Tibial artery (tissue), 4 donors: ENCODE results near the gene GRID2.
"Not testable (repeated sequence)": the region's sequence is repeated elsewhere in the genome, so short reads cannot be mapped to it uniquely, and the experiment has no call there.

ENCODE experiments used
- DNase-seq, 2 donors: peaks; one replicate each; pipeline ENCODE4 v3.0.0-alpha.2; 2019
- H3K27ac ChIP-seq, 2 donors: fragments of 200-600 bp; sonication (generic) in 1 of 2; 1 replicate in 1 of 2; 2 replicates in 1 of 2; pipeline ENCODE4 v1.5.1; 2018 to 2019; ENCODE audit warnings: mild to moderate bottlenecking in 1 of 2
- H3K27me3 ChIP-seq, 2 donors: fragments of 200-600 bp; sonication (generic) in 1 of 2; one replicate each; pipeline versions ENCODE4 v1.5.1 to v1.6.0; 2016 to 2019
- H3K36me3 ChIP-seq, 3 donors: fragments of 200-600 bp; sonication (generic) in 2 of 3; one replicate each; pipeline ENCODE4 v1.5.1; 2016 to 2019; ENCODE audit warnings: mild to moderate bottlenecking in 2 of 3
- H3K4me1 ChIP-seq, 4 donors: fragments of 200-600 bp; sonication (generic) in 2 of 4; 1 replicate in 3 of 4; 2 replicates in 1 of 4; pipeline ENCODE4 v1.5.1; 2016 to 2019
- H3K4me3 ChIP-seq, 2 donors: fragments of 200-600 bp; sonication (generic) in 1 of 2; 1 replicate in 1 of 2; 2 replicates in 1 of 2; pipeline ENCODE4 v1.5.1; 2018 to 2019; ENCODE audit warnings: mild to moderate bottlenecking in 2 of 2
- H3K9me3 ChIP-seq, 3 donors: fragments of 200-600 bp; sonication (generic) in 1 of 3; one replicate each; pipeline ENCODE4 v1.5.1; 2016 to 2019
- CTCF ChIP-seq, 2 experiments: fragments of 200-600 bp in 1 of 2; fragments of 450-650 bp in 1 of 2; IDR thresholded peaks; one replicate each; pipeline ENCODE4 v1.5.1; 2017 to 2019; ENCODE audit warnings: antibody characterized with exemption in 2 of 2, mild to moderate bottlenecking in 1 of 2, moderate library complexity in 1 of 2
- intact Hi-C: fragments of 100-400 bp; cut with DNase I; formaldehyde crosslinking; loops from one replicate; pipeline ENCODE4 v1.15.0; 2023; ENCODE audit warnings: low total_unique reads

GRID2 gene

GRCh38 chr4:92265798-92266197, 38.0 kb upstream of the GRID2 start:
- no peak overlapping the region for H3K4me3 ChIP-seq
- H3K4me1 ChIP-seq = peaks cover 0 to 7% (median 0%) of the 10 kb centered on the region in 4 donors
- no peaks in the 10 kb centered on the region for H3K36me3 ChIP-seq
- no peak overlapping the region for H3K27ac ChIP-seq
- no peak for TF ChIP-seq CTCF (IDR thresholded peaks at IDR 0.05)
- H3K9me3 ChIP-seq = no peaks in the 10 kb centered on the region
- no peaks in the 10 kb centered on the region for H3K27me3 ChIP-seq
- no peak for DNase-seq
- intact Hi-C loops = no loop called here

- Histone ChIP-seq H3K27me3 (no peaks in the 10 kb centered on the region), H3K36me3 (no peaks in the 10 kb centered on the region), H3K27ac (no peak overlapping the region), H3K4me3 (no peak overlapping the region), H3K4me1 (peaks cover 0 to 7% (median 0%) of the 10 kb centered on the region in 4 donors), H3K9me3 (no peaks in the 10 kb centered on the region)
- no peak for DNase-seq
- TF ChIP-seq CTCF (IDR thresholded peaks at IDR 0.05) = no peak
- intact Hi-C loops = no loop called here
Measured at GRCh38 chr4:92266521-92266920, 37.2 kb upstream of the GRID2 start.

- intact Hi-C loops = no loop called here
- Histone ChIP-seq H3K27ac (no peak overlapping the region), H3K4me3 (no peak overlapping the region), H3K27me3 (no peaks in the 10 kb centered on the region), H3K4me1 (peaks cover 0 to 7% (median 0%) of the 10 kb centered on the region in 4 donors), H3K9me3 (no peaks in the 10 kb centered on the region), H3K36me3 (no peaks in the 10 kb centered on the region)
- DNase-seq = no peak
- TF ChIP-seq CTCF (IDR thresholded peaks at IDR 0.05) = no peak
Measured at GRCh38 chr4:92268642-92269041, 35.1 kb upstream of the GRID2 start.

GRCh38 chr4:92270908-92271307, 32.9 kb upstream of the GRID2 start:
- intact Hi-C loops = no loop called here
- Histone ChIP-seq H3K4me1 (no peaks in the 10 kb centered on the region), H3K9me3 (no peaks in the 10 kb centered on the region), H3K36me3 (no peaks in the 10 kb centered on the region), H3K27ac (no peak overlapping the region), H3K4me3 (no peak overlapping the region), H3K27me3 (no peaks in the 10 kb centered on the region)
- DNase-seq = no peak
- no peak for TF ChIP-seq CTCF (IDR thresholded peaks at IDR 0.05)

- H3K27me3 ChIP-seq, H3K36me3 ChIP-seq, H3K27ac ChIP-seq, H3K4me3 ChIP-seq, H3K4me1 ChIP-seq, DNase-seq, H3K9me3 ChIP-seq, intact Hi-C loops: not testable (repeated sequence)
Measured at GRCh38 chr4:92271551-92271950, 32.2 kb upstream of the GRID2 start.

- intact Hi-C loops, H3K27me3 ChIP-seq, H3K4me1 ChIP-seq, H3K27ac ChIP-seq, H3K9me3 ChIP-seq, H3K4me3 ChIP-seq, H3K36me3 ChIP-seq, DNase-seq: not testable (repeated sequence)
Measured at GRCh38 chr4:92277057-92277881, 26.5 kb upstream of the GRID2 start.
